Measurements from ENCODE around the gene UBE2G2. TPM values are rescaled to one million over a fixed set of nuclear protein-coding genes. Genes with fewer than 3 reads are reported as not detected.

Gene UBE2G2
- 105 and 121 TPM in 2 replicates for total RNA-seq

GRCh38 chr21:44801468-44802395 is at the start of gene UBE2G2:
UBE2G2 (minus strand) TSS chr21:44801820; CDS start chr21:44801748, 72 bp downstream.

GRCh38 chr21:44817914-44818639 is 16.5 kb upstream of the UBE2G2 start, which contains the start of gene SUMO3:
SUMO3 (minus strand) TSS chr21:44818062; CDS start chr21:44817968, 94 bp downstream.

Other genes with a start within 250 kb of the UBE2G2 start
- gene KRTAP10-3, start 243.0 kb downstream of the UBE2G2 start, total RNA-seq: not detected in 2 replicates
- not detected in 2 replicates for gene KRTAP10-4, start 228.1 kb downstream of the UBE2G2 start, total RNA-seq
- not detected in 2 replicates for gene KRTAP10-5, start 221.2 kb downstream of the UBE2G2 start, total RNA-seq
- not detected in 2 replicates for gene KRTAP10-6, start 209.3 kb downstream of the UBE2G2 start, total RNA-seq
- not detected in 2 replicates for gene KRTAP10-7, start 201.2 kb downstream of the UBE2G2 start, total RNA-seq
- not detected in 2 replicates for gene KRTAP10-8, start 189.7 kb downstream of the UBE2G2 start, total RNA-seq
- gene KRTAP10-9, start 174.7 kb downstream of the UBE2G2 start, total RNA-seq: not detected in 2 replicates
- gene KRTAP10-10, start 164.5 kb downstream of the UBE2G2 start, total RNA-seq: not detected in 2 replicates
- gene KRTAP10-11, start 155.4 kb downstream of the UBE2G2 start, total RNA-seq: not detected in 2 replicates
- not detected in 2 replicates for gene KRTAP12-4, start 147.2 kb downstream of the UBE2G2 start, total RNA-seq
- not detected in 2 replicates for gene KRTAP12-3, start 143.9 kb downstream of the UBE2G2 start, total RNA-seq
- not detected in 2 replicates for gene KRTAP12-2, start 134.9 kb downstream of the UBE2G2 start, total RNA-seq
- gene KRTAP12-1, start 119.7 kb downstream of the UBE2G2 start, total RNA-seq: not detected in 2 replicates
- not detected in 2 replicates for gene KRTAP10-12, start 104.6 kb downstream of the UBE2G2 start, total RNA-seq
- gene TSPEAR, start 90.2 kb downstream of the UBE2G2 start, total RNA-seq: not detected in 2 replicates
- gene SUMO3, start 16.2 kb upstream of the UBE2G2 start, total RNA-seq: 96.0 and 96.6 TPM in 2 replicates
- gene PTTG1IP, start 71.9 kb upstream of the UBE2G2 start, total RNA-seq: 382 and 467 TPM in 2 replicates
- 0.33 and 0.48 TPM in 2 replicates for gene ITGB2, start 119.1 kb upstream of the UBE2G2 start, total RNA-seq
- 21.6 and 22.2 TPM in 2 replicates for gene SLX9, start 138.2 kb upstream of the UBE2G2 start, total RNA-seq